Stimulated activated CD8-positive, alpha-beta memory T cell treated with anti-CD3 and anti-CD28 coated beads, Interleukin-4, amount 100 ng/mL, for 4 hours (primary cell): ENCODE measurements around the gene IGSF3.
"Not testable (repeated sequence)": the region's sequence is repeated elsewhere in the genome, so short reads cannot be mapped to it uniquely, and the experiment has no call there.

Source experiments
- DNase-seq, 2 donors: peaks; one replicate each; pipeline ENCODE4 v3.0.0-alpha.2; 2020; ENCODE audit warnings: low read depth in 2 of 2, low spot score in 1 of 2

The IGSF3 gene

DNA sequence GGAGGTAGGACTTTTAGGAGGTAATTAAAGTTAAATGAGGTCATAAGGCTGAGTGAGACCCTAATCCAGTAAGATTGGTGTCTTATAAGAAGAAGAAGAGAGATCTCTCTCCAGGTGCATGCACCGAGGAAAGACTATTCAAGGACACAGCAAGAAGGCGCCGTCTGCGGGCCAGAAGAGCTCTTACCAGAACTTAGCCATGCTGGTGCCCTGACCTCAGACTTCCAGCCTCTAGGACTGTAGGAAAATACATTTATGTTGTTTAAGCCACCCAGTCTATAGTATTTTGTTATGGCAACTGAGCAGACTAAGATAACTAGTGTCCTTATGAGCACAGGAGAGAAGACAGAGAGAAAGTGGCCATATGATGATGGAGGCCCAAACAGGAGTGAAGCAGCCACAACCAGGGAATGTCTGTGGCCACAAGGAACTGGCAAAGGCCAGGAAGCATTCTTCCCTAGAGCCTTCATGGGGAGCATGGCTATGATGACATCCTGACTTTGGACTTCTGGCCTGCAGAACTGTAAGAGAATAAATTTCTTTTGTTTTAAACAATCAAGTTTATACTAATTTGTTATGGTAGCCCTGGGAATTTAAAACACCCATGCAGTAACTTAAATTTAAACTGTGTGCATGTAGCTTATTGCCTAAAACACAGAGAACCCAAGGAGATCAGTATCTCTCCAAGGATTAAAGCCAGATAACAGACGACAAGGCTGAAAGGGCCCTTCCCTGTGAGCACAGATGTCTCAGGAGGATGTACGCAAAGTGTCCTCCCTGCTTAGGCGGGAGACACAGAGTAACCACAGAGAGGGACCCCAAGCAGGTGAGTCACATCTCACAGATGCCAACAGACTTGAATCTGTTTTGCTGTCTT lies 86.8 kb downstream of the IGSF3 start:
- no peak for DNase-seq

DNA sequence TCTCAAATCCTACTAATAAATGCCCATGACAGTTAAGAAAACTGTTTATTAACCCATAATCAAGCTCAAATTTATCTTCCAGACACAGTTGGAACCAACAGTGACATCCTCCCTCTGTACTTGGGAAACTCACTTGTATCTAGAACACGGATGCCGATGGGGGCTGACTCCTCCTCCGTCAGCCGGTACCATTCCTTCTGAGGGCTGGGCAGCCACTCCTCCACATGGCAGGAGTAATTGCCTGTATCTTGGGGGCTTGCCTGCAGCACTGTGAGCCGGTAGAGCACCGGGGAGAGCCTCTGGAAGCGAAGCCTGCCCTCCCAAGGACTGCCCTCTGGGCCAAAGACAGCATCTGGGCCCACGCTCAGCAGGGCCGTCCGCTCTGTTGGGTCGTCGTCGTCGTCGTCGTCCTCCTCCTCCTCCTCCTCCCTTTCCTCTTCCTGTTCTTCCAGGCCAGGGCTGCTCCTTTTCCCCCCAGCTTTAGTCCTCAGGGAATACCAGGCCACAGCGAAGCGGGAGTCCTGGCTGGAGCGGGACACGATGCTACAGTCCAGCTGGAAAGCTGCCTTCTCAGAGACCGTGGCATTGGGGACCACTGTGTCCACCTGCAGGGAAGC lies 88.2 kb downstream of the IGSF3 start:
- DNase-seq: no peak

- DNase-seq: no peak
These were observed 89.0 kb downstream of the IGSF3 start for GRCh38 chr1:116578581-116578980.

- DNase-seq: no peak
These were observed 89.7 kb downstream of the IGSF3 start for GRCh38 chr1:116577759-116578314.

DNA sequence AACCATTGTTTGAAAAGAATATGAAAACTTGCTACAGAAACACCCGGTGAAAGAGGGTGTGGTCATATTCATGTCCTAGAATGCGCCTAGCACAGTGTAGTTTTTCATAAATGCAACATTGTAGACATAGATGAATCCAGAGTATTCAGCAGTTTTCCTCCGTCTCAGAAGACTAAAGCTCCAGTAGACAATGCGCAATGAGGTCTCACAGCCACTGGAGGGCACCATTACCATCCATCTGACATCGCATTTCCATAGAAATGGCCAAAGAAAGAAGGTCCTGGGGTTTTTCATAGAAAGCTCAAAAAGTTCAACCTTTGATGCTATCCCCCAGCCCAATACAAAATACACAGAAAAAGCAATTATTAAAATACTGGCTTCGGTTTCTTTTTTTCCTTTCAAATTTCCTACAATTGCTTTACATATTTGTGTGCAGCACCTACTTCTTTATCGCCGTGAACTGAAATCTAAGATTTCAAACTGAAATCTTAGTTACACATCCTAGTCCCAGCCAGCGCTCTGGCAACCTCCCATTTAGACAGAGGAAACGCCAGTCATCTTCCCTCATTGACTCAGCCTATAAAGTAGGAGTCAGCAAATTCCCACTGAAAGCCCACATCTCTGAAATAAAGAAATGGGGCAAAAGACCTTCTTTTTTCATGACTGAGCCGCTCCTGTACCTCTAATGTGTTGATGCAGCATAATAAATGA lies 92.8 kb downstream of the IGSF3 start:
- DNase-seq: peak; percentile 18 to 28

DNA sequence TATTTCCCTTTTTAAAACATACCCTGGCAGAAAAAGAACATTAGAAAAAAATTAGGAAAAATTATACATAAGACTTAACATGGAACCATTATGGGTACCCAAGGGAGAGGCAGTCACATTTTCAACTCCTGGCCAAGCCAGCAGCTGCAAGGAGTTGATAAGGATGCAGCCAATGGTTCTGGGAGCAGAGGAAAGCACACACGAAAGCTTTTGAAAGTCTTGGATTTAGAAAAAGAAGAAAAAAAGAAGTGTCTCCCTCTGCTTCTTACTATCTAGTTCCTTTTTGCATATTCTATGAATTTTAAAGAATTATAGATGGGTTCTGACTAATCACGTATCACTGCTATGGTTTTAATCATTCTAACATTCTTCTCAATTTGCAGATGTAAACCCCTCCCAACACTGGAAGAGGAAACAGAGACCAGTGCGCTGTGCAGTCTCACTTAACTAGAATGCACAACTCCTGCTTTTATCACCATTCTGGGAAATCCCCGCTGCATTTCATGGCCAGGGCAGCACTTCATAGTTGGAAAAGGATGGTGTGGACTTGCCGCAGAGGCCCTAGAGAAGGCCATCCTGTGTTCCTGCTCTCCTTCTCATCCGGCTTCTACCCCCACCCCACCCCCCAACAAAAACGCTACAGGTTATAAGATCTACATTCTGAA lies 94.0 kb downstream of the IGSF3 start:
- no peak for DNase-seq

- DNase-seq: no peak
These were observed 94.6 kb downstream of the IGSF3 start for GRCh38 chr1:116572771-116573430.

DNA sequence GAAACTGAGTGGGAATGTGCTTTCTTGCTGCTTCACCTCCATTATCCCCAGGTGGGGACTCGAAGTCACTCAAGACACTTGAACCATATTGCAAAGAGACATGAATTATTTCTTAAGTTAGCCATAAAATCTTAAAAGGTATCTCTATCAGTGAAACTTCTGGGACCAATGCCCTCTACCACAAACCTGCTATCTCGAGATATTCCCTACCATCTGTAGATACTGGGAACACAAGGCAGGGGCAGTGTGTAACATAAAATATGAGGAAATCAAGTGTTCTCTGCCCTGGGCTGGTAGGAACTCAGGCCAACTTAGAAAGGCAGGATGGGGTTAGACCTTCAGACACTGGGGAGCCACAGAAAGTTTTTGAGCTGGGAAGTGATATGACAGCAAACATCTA lies 95.4 kb downstream of the IGSF3 start:
- no peak for DNase-seq

GRCh38 chr1:116571215-116571919 lies 96.2 kb downstream of the IGSF3 start:
- no peak for DNase-seq

DNA sequence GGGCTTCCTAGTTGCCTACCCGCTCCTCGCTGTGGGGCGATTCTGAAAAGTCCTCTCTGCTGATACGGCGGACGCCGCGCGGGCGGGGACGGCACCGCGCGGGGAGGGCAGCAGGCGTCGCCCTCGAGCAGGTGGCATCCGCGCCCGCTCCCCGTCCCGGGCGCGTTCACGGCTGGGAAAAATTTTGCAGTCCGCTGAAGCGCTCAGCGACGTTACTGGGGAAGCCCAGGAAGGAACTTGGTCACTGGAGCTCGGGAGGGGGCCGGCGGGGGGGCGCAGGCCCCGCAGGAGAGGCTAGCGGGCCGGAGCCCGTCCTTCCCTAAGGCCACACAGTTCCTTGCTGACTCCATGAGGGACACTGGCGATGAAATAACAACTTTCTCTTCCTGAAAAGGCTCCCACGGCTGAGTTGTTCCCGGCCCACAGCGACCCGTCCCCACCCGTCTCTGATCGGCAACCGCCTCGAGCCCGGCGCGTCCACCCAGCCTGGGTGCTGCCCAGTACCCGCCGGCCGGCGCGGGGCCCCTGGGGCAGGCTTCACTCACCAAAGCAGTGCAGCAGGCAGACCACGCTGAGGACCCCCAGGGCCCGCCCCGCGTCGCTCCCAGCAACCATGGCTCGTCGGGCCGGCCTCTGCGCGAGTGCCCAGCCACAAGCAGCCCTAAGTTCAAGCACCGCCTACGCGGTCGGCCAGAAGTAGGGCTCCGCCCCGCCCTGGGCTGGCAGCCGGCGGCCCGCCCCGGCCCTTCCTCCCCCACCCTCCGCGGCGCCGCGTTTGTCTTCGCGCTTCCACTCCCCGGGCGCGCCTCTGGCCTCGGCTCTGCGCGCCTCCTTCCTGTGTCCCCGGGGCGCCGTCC lies 96.9 kb downstream of the IGSF3 start, which contains the start of gene CD58:
Gene CD58, minus strand, starts transcription at position 669 of the 857 bp plus-strand sequence. Its CDS starts 54 bp downstream, at position 615.
- DNase-seq: peak; percentile 42 to 75

- no peak for DNase-seq
These were observed 97.7 kb downstream of the IGSF3 start for GRCh38 chr1:116569776-116570357.

DNA sequence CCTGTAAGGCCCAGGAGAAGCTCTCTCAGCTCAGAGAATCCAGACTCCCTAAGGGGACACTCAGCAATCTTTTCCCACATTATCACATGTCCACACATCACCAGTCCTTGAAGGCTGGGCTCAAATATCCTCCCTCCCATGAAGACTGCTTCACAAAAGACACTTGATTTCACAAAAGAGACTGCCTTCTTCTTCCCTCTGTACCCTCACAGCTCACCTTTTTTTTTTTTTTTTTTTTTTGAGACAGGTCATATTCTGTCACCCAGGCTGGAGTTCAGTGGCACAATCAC lies 98.2 kb downstream of the IGSF3 start:
- DNase-seq: no peak

- DNase-seq: no peak
These were observed 98.7 kb downstream of the IGSF3 start for GRCh38 chr1:116568662-116569380.

GRCh38 chr1:116567790-116568661 lies 99.5 kb downstream of the IGSF3 start:
- no peak for DNase-seq

- DNase-seq: no peak
These were observed 102.3 kb downstream of the IGSF3 start for GRCh38 chr1:116565222-116565621.

- no peak for DNase-seq
These were observed 103.1 kb downstream of the IGSF3 start for GRCh38 chr1:116564426-116564825.

DNA sequence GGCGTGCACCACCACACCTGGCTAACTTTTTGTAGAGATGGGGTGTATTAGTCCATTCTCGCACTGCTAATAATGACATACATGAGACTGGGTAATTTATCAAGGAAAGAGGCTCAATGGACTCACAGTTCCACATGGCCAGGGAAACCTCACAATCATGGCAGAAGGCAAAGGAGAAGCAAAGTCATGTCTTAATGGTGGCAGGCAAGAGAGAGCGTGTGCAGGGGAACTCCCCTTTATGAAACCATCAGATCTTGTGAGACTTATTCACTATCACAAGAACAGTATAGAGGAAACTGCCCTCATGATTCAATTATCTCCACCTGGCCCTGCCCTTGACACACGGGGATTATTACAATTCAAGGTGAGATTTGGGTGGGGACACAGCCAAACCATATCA lies 105.1 kb downstream of the IGSF3 start:
- not testable (repeated sequence) for DNase-seq
